ENCODE data around the gene KIF26B. TPM values are rescaled to one million over a fixed set of nuclear protein-coding genes. Genes with fewer than 3 reads are reported as not detected.

The KIF26B gene
- total and polyA plus RNA-seq, 2 of the 4 experiments (the other 2 are of a cell fraction), result 0.53 to 0.54 TPM

- Histone ChIP-seq H2BK15ac (ENCODE audit: low read depth, low read length) (no peak overlapping the region), H4K91ac (ENCODE audit: insufficient read depth, low read depth, low read length) (no peak overlapping the region), H3K18ac (ENCODE audit: low read depth, low read length) (no peak overlapping the region), H3K14ac (replicated peaks; ENCODE audit: low read depth, low read length) (no peak overlapping the region), H3K4ac (ENCODE audit: low read depth, low read length) (no peak overlapping the region), H3K79me1 (ENCODE audit: low read depth in 1 of 2, low read length in 2 of 2) (no peaks in the 10 kb centered on the region; a peak in 1 of 4 replicates), H2BK120ac (ENCODE audit: low read depth, low read length) (no peak overlapping the region), H2AK9ac (replicated peaks; ENCODE audit: low read depth, low read length, poor library complexity) (no peak overlapping the region), H3K4me3 (ENCODE audit: insufficient read depth, low read depth, low read length) (no peak overlapping the region), H3K4me1 (ENCODE audit: control insufficient read depth, insufficient read depth, low read length) (no peaks in the 10 kb centered on the region), H3K9ac (ENCODE audit: low read depth, low read length) (no peak overlapping the region), H3K23ac (ENCODE audit: low read depth, low read length) (no peak overlapping the region), H4K20me1 (ENCODE audit: insufficient read depth, low read length) (no peaks in the 10 kb centered on the region), H3K4me2 (ENCODE audit: low read depth, low read length) (no peak overlapping the region), H2BK5ac (ENCODE audit: low read depth, low read length, poor library complexity, severe bottlenecking) (no peak overlapping the region), H4K8ac (ENCODE audit: low read depth in 2 of 2, low read length in 2 of 2) (no peak overlapping the region), H3K9me1 (ENCODE audit: insufficient read depth, low read length) (no peaks in the 10 kb centered on the region), H2AK5ac (ENCODE audit: low read depth, low read length) (no peak overlapping the region), H2BK20ac (ENCODE audit: low read depth, low read length) (no peak overlapping the region), H4K5ac (ENCODE audit: low read depth, low read length) (no peak overlapping the region), H2AFZ (replicated peaks; ENCODE audit: low read length, poor library complexity) (no peak overlapping the region), H3K9me3 (ENCODE audit: control insufficient read depth, insufficient read depth, low read length) (no peaks in the 10 kb centered on the region), H3K27ac (ENCODE audit: insufficient read depth, low read length) (no peak overlapping the region), H3K36me3 (ENCODE audit: control insufficient read depth, insufficient read depth, low read length) (peaks cover 5% of the 10 kb centered on the region), H3K27me3 (ENCODE audit: control insufficient read depth, insufficient read depth, low read length) (no peaks in the 10 kb centered on the region), H3K56ac (ENCODE audit: extremely low read depth, insufficient read depth, low read length) (no peak overlapping the region)
- no peak for DNase-seq
- no CpG with 5 or more reads among the region's 5 CpGs for WGBS, 2 experiments (ENCODE audit: extremely low coverage in 2 of 2, insufficient read length in 1 of 2)
- dilution Hi-C loops (cut with HindIII; ENCODE audit: low sequenced_read_pairs, unreplicated experiment), result no loop called here
- no TSS peak for BruUV-seq (replicated peaks)
- intact Hi-C loops (cut with micrococcal nuclease), result no loop called here
- CTCF ChIA-PET, result interaction anchor here (0.6 kb wide), 1 partner anchor 18 kb away, joined by 3 read pairs; no protein-coding TSS in a partner anchor
- in situ Hi-C loops (cut with MboI; ENCODE audit: low sequenced_read_pairs), result loop anchor here (25.0 kb wide), 1 partner anchor 1527 kb away; no protein-coding TSS in a partner anchor
- TF ChIP-seq POLR2A (IDR thresholded peaks at IDR 0.05; ENCODE audit: low read depth, low read length) (no peak), BHLHE40 (IDR thresholded peaks at IDR 0.05; ENCODE audit: low read depth, low read length) (no peak), RAD21 (IDR thresholded peaks at IDR 0.05; ENCODE audit: low read length) (no peak), MAFK (IDR thresholded peaks at IDR 0.05; ENCODE audit: low read depth, low read length) (no peak), USF2 (IDR thresholded peaks at IDR 0.05; ENCODE audit: low read depth, low read length) (no peak), FOS (IDR thresholded peaks at IDR 0.05; ENCODE audit: low read depth, low read length) (no peak), RFX5 (IDR thresholded peaks at IDR 0.05; ENCODE audit: low read depth, low read length) (no peak), NFE2L2 (IDR thresholded peaks at IDR 0.05; ENCODE audit: low read depth, low read length) (no peak), CHD1 (IDR thresholded peaks at IDR 0.05; ENCODE audit: low read depth, low read length) (no peak), SMC3 (IDR thresholded peaks at IDR 0.05; ENCODE audit: low read depth, low read length) (no peak), CEBPB (IDR thresholded peaks at IDR 0.05; ENCODE audit: low read depth, low read length) (no peak), RCOR1 (IDR thresholded peaks at IDR 0.05; ENCODE audit: insufficient replicate concordance, low read length) (no peak), MAZ (IDR thresholded peaks at IDR 0.05; ENCODE audit: borderline replicate concordance, low read depth, low read length) (no peak), MXI1 (IDR thresholded peaks at IDR 0.05; ENCODE audit: borderline replicate concordance, low read depth, low read length) (no peak), ELK1 (IDR thresholded peaks at IDR 0.05; ENCODE audit: borderline replicate concordance, low read depth, low read length) (no peak)
- TF ChIP-seq, protein P1, sequence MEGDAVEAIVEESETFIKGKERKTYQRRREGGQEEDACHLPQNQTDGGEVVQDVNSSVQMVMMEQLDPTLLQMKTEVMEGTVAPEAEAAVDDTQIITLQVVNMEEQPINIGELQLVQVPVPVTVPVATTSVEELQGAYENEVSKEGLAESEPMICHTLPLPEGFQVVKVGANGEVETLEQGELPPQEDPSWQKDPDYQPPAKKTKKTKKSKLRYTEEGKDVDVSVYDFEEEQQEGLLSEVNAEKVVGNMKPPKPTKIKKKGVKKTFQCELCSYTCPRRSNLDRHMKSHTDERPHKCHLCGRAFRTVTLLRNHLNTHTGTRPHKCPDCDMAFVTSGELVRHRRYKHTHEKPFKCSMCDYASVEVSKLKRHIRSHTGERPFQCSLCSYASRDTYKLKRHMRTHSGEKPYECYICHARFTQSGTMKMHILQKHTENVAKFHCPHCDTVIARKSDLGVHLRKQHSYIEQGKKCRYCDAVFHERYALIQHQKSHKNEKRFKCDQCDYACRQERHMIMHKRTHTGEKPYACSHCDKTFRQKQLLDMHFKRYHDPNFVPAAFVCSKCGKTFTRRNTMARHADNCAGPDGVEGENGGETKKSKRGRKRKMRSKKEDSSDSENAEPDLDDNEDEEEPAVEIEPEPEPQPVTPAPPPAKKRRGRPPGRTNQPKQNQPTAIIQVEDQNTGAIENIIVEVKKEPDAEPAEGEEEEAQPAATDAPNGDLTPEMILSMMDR (conservative IDR thresholded peaks at IDR 0.05; ENCODE audit: low read depth, low read length), result no peak
- ATAC-seq (ENCODE audit: low read depth), result no peak
- POLR2A ChIA-PET (ENCODE audit: unreplicated experiment), result no interaction called here
These were observed 5.5 kb downstream of the KIF26B start for GRCh38 chr1:245160288-245160687.

All from IMR-90 (cell line).